ENCODE data around the gene HP.

- TF ChIP-seq GATA3 (IDR thresholded peaks at IDR 0.05; ENCODE audit: low read depth, low read length) (no peak), GATA2 (IDR thresholded peaks at IDR 0.05; ENCODE audit: low read depth, low read length) (no peak)
These were observed 11.2 kb upstream of the HP start for GRCh38 chr16:72043058-72043457.

Measured in SH-SY5Y (cell line).